ENCODE data around the gene ZNF483. TPM values are rescaled to one million over a fixed set of nuclear protein-coding genes. Genes with fewer than 3 reads are reported as not detected.

Gene ZNF483
- total RNA-seq, 1 donor from 2014 or later: 0.26 TPM

- no peak overlapping the region for H3K4me3 ChIP-seq (ENCODE audit: low read depth, low read length)
- DNase-seq (ENCODE audit: low read depth) (peak; percentile 79), FAIRE-seq (no peak)
- TF ChIP-seq, protein P1, sequence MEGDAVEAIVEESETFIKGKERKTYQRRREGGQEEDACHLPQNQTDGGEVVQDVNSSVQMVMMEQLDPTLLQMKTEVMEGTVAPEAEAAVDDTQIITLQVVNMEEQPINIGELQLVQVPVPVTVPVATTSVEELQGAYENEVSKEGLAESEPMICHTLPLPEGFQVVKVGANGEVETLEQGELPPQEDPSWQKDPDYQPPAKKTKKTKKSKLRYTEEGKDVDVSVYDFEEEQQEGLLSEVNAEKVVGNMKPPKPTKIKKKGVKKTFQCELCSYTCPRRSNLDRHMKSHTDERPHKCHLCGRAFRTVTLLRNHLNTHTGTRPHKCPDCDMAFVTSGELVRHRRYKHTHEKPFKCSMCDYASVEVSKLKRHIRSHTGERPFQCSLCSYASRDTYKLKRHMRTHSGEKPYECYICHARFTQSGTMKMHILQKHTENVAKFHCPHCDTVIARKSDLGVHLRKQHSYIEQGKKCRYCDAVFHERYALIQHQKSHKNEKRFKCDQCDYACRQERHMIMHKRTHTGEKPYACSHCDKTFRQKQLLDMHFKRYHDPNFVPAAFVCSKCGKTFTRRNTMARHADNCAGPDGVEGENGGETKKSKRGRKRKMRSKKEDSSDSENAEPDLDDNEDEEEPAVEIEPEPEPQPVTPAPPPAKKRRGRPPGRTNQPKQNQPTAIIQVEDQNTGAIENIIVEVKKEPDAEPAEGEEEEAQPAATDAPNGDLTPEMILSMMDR (IDR thresholded peaks at IDR 0.05; ENCODE audit: insufficient read depth, low read length, severe bottlenecking): no peak
- H3K36me3 ChIP-seq (ENCODE audit: control insufficient read depth, insufficient read depth, low read length): no peaks in the 10 kb centered on the region
- no peaks in the 10 kb centered on the region for H3K27me3 ChIP-seq (ENCODE audit: control insufficient read depth, insufficient read depth, low read length)
These were observed 97.6 kb downstream of the ZNF483 start for GRCh38 chr9:111622626-111623025.

Other genes starting within 250 kb of the ZNF483 start
- gene OR2K2, start 195.0 kb upstream of the ZNF483 start, total RNA-seq: not detected in 2 replicates
- gene ECPAS, start 40.8 kb upstream of the ZNF483 start, total RNA-seq: 102 and 132 TPM in 2 replicates
- gene PTGR1, start 74.5 kb downstream of the ZNF483 start, total RNA-seq: 67.9 and 70.4 TPM in 2 replicates
- gene DNAJC25, start 106.2 kb downstream of the ZNF483 start, total RNA-seq: 5.5 and 7.1 TPM in 2 replicates
- gene GNG10, start 136.4 kb downstream of the ZNF483 start, total RNA-seq: 39.0 and 78.7 TPM in 2 replicates